ENCODE results near the gene C1orf35. TPM values are rescaled to one million over a fixed set of nuclear protein-coding genes. Genes with fewer than 3 reads are reported as not detected.

C1orf35 gene
- total RNA-seq, 6 experiments from 2014 or later, result 10.4 to 17.2 (median 12.5) TPM

- no peak overlapping the region for H3K4me3 Mint-ChIP-seq
- no peaks in the 10 kb centered on the region for H3K36me3 Mint-ChIP-seq (ENCODE audit: low read depth)
- H3K9me3 Mint-ChIP-seq, result no peaks in the 10 kb centered on the region
- no peak for TF ChIP-seq CTCF (IDR thresholded peaks at IDR 0.05)
- H3K27me3 Mint-ChIP-seq (ENCODE audit: insufficient read depth), result peaks cover 15% of the 10 kb centered on the region
- no peak for DNase-seq
- peaks cover 6% of the 10 kb centered on the region; the same call in 1 of the 2 replicates for H3K4me1 Mint-ChIP-seq (ENCODE audit: low read depth)
- H3K27ac Mint-ChIP-seq, result no peak overlapping the region
Observed at GRCh38 chr1:228070851-228071250, 32.3 kb downstream of the C1orf35 start.

- DNase-seq, result no peak
- Mint-ChIP-seq H3K4me3 (no peak overlapping the region), H3K27ac (no peak overlapping the region), H3K4me1 (ENCODE audit: low read depth) (peaks cover 6% of the 10 kb centered on the region; the same call in 1 of the 2 replicates), H3K9me3 (no peaks in the 10 kb centered on the region), H3K27me3 (ENCODE audit: insufficient read depth) (peaks cover 22% of the 10 kb centered on the region), H3K36me3 (ENCODE audit: low read depth) (no peaks in the 10 kb centered on the region)
- no peak for TF ChIP-seq CTCF (IDR thresholded peaks at IDR 0.05)
Observed at GRCh38 chr1:228070173-228070572, 33.0 kb downstream of the C1orf35 start.

GRCh38 chr1:228068359-228068758, 34.8 kb downstream of the C1orf35 start:
- Mint-ChIP-seq H3K4me1 (ENCODE audit: low read depth) (no peaks in the 10 kb centered on the region), H3K27ac (no peak overlapping the region), H3K27me3 (ENCODE audit: insufficient read depth) (peaks cover 22% of the 10 kb centered on the region; the same call in 1 of the 2 replicates), H3K36me3 (ENCODE audit: low read depth) (no peaks in the 10 kb centered on the region), H3K9me3 (no peaks in the 10 kb centered on the region), H3K4me3 (no peak overlapping the region)
- no peak for DNase-seq
- no peak for TF ChIP-seq CTCF (IDR thresholded peaks at IDR 0.05)

GRCh38 chr1:228066891-228067654, 36.1 kb downstream of the C1orf35 start:
- DNase-seq, result no peak
- Mint-ChIP-seq H3K4me1 (ENCODE audit: low read depth) (no peaks in the 10 kb centered on the region), H3K36me3 (ENCODE audit: low read depth) (no peaks in the 10 kb centered on the region), H3K4me3 (no peak overlapping the region), H3K9me3 (no peaks in the 10 kb centered on the region), H3K27me3 (ENCODE audit: insufficient read depth) (peaks cover 24% of the 10 kb centered on the region), H3K27ac (no peak overlapping the region)
- TF ChIP-seq CTCF (IDR thresholded peaks at IDR 0.05), result no peak

- no peak for TF ChIP-seq CTCF (IDR thresholded peaks at IDR 0.05)
- no peak for DNase-seq
- Mint-ChIP-seq H3K4me1 (ENCODE audit: low read depth) (no peaks in the 10 kb centered on the region), H3K27ac (no peak overlapping the region), H3K9me3 (no peaks in the 10 kb centered on the region), H3K27me3 (ENCODE audit: insufficient read depth) (peaks cover 24% of the 10 kb centered on the region), H3K36me3 (ENCODE audit: low read depth) (no peaks in the 10 kb centered on the region), H3K4me3 (no peak overlapping the region)
Observed at GRCh38 chr1:228066416-228066815, 36.7 kb downstream of the C1orf35 start.

All from HFFc6 (cell line).